Amygdala (tissue), 56 donors: ENCODE measurements around the gene LIPM.
"Not testable (repeated sequence)": the region's sequence is repeated elsewhere in the genome, so short reads cannot be mapped to it uniquely, and the experiment has no call there.

Experiments used
- DNase-seq, 56 donors: peaks; one replicate each; lab custom pipeline; 2025; lab: John Stamatoyannopoulos, UW

LIPM gene

DNA sequence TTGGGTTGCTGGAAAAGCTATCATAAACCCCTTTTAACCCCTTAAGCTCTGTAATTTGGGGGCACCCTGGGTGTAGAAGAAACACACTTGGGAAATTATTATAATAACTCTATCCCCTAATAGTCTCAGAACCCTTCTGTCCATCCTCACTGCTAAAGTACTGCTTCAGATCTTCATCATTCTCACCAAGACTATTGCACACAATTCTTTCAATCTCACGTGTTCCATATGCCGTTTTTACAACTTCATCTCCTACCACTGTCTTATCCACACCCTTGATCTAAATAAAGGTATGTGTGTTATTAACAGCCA is 33.3 kb downstream of the LIPM start:
- no peak for DNase-seq

DNA sequence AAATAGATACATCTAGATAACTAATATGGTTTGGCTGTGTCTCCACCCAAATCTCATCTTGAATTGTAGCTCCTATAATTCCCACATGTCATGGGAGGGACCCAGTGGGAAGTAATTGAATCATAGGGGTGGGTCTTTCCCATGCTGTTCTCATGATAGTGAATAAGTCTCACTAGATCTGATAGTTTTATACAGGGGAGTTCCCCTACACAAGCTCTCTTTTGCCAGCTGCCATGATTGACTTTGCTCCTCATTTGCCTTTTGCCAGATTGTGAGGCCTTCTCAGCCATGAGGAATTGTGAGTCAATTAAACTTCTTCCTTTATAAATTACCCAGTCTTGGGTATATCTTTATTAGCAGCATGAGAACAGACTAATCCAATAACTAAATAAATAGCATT is 35.1 kb downstream of the LIPM start:
- not testable (repeated sequence) for DNase-seq

DNA sequence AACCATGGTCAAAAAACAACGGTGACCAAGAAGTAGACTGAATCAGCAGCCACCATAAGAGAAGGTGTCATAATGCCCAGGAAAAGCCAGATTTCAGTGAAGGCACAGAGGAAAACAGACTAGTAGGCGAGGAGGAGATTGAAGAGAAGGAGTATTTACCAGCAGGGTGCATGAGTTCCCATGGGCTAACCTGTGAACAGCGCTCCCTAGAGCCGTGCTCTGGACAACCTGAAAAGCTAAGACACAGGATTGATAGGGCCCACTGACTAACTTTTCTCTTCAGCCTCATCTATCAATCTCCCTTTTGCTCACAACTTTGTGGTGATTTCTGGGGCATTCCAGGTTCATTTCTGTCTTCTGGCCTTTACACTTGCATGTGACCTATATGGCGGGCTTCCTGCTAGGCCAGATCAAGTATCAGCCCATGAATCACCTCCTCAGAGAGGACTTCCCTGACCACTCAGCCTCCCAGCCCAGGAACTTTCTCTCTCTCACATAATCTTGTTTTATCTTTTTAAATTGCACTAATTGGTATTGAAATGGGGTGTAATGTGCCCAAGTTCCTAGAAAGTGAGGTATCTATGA is 36.3 kb downstream of the LIPM start:
- no peak for DNase-seq

DNA sequence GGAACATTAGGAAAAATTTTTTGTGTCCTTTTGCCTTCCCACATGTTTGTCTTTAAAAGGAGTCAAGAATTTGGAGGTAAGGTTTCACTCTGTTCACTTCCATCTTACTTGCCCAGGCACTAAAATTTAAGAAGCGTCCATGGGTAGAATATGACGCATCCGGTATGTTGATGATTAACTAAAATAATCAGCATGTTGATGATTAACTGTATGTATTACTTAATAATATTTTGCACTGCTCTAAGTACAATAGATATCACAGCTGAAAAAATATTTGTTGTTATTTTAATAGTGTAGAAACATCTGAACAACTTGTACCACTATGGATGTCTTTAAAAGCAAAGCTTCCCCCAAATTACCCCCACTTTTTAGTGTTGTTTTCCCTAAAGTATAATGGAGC is 37.6 kb downstream of the LIPM start:
- DNase-seq: no peak

DNA sequence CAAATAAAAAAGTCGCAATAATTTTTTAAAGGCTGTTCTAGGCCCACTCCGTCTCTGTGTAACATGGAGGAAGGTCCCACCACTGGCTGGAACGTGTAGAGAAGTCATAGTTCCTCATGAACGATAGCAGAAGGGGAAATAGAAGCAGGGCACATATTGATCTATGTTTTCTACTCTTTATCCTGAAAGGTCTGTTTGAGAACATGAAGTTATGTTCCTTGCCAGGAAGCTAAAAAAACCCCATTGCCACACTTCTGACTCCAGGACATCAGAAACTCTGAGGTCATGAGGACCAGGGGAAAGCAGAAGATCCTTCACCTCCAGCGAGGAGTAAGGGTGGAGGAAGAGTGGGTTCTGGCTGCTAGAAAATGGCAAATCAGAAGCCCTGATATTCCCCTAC is 38.4 kb downstream of the LIPM start:
- no peak for DNase-seq

DNA sequence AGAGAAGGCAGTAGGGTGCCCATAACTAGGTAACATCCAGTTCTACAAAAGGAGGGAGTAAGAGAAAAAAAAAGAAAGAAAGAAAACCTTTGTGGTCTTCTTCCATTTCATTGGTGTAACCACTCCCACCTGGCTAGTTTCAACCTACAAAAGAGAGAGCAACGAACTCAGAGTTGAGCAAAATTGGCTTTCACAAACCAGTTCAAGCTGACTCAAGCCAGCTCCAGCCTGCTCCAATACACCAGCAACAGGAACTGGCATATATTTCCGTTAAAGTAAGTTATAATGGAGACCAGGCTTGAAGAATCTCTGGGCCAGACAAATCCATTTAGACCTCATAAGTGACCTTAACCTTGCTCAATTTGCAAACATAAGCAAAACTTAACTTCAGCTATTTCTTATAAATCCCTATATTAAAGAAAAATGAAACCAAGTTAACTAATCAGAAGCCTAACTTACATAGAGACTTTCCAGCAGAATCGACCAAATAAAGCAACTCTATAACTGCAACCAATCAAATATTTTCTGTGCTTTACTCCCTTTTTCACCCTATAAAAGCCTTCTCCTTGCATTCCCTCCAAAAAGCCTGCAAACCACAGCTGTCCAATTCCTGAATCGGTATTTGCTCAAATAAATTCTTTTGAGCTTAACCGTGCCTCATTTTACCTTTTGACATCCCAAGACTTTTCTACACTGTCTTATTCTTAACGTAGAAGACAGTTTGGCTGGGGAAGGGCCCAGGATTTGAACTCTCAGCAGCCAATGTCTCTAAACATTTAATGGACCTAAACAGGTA is 39.0 kb downstream of the LIPM start:
- DNase-seq: no peak

DNA sequence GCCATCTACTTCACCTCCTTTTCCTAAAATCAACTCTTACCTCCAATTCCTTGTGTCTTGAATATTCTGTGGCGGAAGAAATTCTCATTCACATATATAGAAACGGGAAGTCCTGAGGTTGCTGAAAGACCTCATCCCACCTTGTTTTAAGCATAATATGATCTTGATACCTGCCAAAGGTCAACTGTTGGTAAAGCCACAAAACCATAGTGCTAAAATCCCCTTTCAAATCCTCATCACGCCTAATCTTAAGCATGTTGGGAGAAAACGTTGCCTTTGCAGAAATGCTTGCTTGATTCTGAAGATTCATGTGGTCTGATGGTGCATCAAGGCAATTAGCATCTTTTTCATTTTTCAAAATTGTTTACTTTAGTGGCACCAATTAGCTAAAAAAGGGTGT is 40.6 kb downstream of the LIPM start:
- DNase-seq: no peak

DNA sequence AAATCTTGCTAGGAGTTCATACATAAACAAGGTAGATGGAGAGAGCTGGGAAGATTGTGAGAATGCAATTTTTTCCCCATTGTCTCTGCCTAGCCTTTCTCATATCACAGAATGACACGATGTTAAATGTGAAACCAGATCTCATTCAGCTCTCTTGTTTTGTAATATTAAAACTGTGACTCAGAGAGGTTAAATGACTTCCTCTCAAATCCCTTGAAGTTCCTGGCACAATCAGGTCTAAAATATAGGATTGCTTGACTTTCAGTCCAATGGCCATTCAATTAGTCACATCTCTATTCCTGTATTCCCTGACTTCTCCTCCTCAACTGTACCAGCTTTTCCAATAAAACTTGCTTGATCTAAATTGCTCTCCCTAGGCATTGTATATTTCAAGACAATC is 46.0 kb downstream of the LIPM start:
- DNase-seq: no peak

DNA sequence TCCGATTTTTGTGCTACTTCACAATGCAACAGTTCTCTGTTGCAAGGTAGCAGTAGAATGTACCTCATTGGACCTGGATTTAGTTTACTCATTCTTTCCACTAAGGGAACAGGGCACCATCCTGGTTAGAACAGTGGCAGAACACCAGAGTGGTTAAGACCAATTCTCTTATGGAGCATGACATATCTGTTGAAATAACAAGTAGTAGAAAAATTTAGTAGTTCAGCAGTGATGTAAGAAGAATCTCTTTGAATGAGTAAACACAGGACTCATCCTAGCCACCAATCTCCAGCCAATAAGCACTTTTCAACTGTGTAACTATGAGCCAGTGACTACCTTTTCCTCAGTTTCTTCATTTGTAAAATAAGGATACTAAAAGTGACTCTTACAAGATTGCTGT is 46.7 kb downstream of the LIPM start:
- DNase-seq: no peak

DNA sequence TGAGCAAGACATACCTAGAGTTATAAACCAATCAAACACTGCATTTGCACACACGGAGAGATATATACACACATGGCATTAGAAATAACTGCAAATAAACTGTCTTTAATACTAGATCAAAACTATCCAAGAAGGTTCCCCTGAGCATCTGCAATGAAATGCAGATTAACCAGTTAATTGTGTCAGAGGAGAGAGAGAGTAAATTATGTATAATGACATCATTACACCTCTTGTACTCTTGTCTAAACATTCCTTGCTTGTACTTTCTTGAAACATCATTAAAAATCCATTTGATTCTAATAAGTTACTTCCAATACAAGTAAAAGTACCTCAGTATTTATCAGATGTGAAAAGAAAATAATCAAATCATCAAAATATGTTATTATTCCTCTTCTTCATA is 48.2 kb downstream of the LIPM start:
- no peak for DNase-seq

DNA sequence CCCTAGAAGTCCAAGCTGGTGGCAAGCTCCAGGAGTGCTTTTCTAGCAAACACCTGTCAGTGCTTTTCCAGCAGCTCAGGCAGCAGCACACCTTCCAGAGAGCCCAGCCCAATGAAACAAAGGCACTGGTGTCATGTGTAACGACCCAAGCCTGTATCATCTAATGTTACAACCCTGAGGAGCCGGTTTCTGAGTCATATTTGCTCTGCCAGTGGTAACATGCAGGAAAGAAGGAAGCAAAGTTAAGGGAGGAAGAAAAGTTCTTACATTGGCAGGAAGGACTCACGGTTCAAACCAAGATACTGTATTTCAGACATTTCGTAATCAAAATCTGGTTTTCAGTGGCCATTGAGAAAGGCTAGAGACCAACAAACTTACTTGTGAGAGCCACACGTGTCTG is 49.2 kb downstream of the LIPM start, which contains the start of gene ANKRD22:
ANKRD22 (minus strand) TSS at position 139 of the 400 bp plus-strand sequence. CDS start 237 bp downstream, outside the sequence.
- no peak for DNase-seq

DNA sequence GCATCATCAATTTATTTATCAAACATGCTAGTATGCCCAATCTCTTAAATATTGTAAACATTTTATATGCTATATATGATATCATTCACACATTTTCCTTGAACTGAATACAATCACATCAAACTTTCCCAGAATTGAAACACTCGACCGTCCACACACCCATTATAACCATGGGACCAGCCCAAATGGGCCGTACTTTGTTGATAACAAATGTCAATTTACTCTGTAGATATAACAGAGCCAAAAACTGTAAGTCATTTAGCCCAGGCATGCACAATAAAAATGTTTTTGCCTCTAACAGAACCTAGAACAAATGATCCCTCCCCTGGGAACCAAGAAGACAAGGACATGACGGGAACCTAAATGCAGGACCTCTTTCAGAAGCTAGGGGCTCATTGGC is 49.8 kb downstream of the LIPM start:
- no peak for DNase-seq

DNA sequence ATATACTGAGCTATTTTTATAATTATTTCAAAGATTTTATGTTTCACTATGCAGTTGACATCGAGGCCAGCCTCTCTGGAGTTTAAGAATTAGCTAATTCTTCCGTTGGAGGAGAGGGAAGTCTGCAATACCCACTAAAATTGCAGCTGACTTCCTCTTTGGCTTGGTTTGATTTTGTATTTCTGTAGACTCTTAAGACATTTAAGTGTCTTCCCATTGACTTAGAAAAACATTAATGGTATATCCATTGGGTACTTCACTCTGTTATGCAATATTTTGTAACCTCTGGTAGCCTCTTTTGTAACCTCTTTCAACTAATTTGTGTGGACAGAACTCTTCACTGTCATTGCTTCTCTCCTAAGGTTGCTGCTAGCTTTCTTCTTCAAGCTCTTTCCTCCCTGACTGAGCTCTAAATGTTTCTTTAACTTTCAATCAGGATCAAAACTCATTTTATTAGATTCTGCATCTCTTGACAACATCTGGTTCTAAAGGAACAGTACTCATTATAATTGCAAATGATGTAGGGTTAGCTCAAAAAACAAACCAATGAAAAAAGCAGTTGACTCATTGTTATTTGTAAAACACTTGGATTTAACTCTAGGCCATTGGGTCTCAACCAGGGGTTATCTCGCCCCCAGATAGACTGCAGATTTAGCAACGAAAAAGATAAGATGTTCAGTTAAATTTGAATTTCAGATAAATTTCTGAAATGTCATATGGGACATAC is 50.8 kb downstream of the LIPM start:
- DNase-seq: no peak

DNA sequence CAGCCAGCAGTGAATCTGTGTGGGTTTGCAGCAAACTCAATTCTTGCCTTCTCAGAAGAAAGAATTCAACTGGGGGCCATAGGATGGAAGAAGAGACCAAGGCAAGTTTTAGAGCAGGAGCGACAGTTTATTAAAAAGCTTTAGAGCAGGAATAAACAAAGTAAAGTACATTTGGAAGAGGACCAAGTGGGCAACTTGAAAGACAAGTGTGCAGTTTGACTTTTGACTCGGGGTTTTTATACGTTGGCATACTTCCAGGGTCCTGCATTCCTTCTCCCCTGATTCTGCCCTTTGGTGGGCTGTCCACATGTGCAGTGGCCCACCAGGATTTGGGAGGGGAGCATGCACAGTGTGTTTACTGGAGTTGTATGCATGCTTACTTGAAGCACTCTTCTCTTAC is 52.2 kb downstream of the LIPM start:
- no peak for DNase-seq

DNA sequence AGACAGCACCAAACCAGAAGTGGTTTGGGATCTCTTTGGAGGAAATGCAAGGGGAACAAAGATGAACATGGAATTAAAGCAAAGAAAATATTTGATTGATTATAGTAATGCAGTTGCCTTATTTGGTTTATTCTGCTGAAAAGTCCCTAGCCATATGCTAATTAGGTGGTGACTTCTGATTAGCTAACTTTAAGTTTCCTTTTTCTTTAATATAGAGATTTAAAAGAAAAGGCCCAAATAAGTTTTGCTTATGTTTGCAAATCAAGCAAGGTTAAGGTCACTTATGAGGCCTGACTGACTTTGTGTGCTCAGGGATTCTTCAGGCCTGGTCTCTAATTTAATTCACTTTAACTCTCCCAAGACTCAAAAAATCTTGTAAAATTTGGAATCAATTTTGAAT is 55.3 kb downstream of the LIPM start:
- no peak for DNase-seq

DNA sequence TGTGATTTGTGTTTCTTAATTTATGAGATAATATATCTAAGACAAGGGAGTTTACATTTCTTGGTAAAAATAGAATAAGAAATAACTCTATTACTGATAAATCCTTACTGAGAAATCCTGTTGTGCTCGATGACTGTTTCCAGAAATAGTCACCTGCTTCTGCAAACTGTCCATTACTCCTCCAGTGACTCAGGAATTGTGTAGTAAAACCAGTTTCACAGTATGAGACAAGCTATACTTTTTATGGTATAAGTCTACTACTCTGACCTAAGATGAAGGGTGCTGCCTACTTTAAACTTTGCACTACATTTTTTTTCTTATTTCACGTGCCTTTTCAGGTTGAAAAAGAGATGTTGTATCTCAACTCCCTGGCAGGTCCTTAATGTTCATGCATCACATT is 56.0 kb downstream of the LIPM start:
- no peak for DNase-seq

DNA sequence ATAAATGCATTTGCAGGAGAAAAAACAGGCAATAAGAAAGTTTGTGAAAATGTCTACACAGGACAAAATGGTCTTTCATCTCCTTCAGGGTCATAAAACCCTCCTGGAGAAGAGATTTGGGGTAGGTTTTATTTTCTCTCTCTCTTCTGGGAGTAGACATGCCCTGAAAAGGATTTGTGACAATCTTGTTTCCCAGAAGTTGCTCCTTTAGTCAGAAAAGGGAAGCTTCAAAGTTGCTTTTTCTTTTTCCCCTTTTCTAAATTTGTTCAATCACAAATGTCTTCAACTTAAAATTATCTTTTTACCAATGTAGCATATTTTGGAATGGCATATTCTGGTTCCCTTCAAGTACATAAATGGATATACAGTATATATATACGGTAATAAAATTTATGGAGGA is 58.5 kb downstream of the LIPM start:
- DNase-seq: no peak

DNA sequence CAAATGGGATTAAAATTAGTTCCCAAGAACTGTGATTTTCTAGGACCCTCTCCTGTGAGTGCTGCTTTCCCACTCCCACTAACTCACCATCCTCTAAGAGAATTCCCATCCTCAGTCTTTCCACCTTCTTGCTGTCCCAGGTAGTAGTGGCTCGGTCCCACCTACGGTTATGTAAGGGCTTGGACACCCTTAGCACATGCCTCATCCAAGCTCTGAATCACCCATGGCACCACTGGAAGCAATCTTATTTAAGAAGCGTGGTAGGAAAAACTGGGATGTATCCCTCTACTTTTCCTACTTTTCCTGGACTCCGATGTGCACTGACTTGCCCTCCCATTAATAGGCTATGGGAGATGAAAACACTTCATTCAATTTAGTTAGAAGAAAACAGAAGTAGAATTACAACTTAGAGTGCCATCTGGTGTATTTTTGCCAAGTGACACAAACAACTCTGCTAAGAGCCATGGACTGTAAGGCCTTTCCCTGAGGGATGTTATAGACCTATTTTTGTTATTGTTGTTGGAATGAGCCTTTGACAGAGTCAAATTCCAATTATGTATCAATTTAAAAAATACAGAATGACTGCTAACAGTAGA is 62.8 kb downstream of the LIPM start:
- no peak for DNase-seq

DNA sequence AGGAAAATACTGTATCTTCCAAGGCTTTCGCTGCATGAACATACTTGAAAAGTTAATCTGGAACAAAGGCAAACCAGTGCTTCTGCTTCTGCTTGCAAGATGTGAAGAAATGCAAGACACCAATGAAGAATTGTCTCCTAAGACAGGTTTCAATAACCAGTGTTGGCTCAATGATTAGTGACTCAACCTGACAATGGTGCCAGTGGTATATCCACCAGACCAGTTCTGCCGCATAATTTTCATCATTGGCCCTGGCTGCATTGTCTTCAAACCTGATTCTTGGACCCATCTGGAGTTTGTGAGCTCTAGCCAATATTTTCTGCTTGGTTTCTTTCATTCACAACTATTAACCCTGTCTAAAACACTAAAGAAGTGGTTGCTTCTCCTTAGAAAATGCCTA is 63.9 kb downstream of the LIPM start:
- no peak for DNase-seq

DNA sequence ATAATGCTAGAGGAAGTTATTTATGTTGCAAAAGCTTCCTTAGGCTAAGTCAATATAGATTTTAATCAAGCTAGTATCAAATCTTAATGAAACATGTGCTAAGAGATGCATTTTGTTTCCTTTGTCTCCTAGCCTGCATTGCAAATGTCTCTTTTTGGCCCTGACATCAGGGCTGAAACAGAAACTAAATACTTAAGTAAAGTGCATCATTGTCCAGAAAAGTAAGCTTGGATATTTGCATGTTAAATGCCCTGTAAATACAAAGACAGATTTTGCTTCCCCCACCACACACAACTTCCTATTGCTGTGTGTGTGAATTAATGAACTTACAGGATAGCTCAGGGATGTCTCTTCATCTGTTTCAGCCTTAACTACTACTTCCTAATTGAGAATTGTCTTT is 67.6 kb downstream of the LIPM start:
- DNase-seq: no peak
